ENCODE data around the gene CLEC2A.
"Not testable (repeated sequence)": the region's sequence is repeated elsewhere in the genome, so short reads cannot be mapped to it uniquely, and the experiment has no call there.

Gene CLEC2A, protein sequence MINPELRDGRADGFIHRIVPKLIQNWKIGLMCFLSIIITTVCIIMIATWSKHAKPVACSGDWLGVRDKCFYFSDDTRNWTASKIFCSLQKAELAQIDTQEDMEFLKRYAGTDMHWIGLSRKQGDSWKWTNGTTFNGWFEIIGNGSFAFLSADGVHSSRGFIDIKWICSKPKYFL

DNA sequence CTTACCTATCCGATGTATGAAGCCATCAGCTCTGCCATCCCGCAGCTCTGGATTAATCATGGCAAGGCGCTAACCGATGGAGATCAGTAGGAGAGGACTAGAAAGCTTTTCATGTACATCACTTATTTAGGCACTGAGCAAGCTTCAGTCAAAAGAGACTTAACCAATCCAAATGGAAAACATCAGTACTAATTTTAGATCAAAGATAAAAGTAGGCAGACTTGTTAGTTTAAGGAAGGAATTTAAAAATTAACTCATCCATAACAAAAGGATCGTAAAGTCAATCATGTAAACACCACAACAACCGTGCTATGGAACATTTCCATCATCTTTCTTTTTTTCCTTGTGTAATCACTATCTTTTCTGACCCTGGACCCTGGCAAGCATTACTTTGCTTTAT lies at the start of gene CLEC2A:
TSS of gene CLEC2A (minus strand) at position 101 of the 400 bp plus-strand sequence. CDS start at position 60, 41 bp downstream.
- TF ChIP-seq, protein P1, sequence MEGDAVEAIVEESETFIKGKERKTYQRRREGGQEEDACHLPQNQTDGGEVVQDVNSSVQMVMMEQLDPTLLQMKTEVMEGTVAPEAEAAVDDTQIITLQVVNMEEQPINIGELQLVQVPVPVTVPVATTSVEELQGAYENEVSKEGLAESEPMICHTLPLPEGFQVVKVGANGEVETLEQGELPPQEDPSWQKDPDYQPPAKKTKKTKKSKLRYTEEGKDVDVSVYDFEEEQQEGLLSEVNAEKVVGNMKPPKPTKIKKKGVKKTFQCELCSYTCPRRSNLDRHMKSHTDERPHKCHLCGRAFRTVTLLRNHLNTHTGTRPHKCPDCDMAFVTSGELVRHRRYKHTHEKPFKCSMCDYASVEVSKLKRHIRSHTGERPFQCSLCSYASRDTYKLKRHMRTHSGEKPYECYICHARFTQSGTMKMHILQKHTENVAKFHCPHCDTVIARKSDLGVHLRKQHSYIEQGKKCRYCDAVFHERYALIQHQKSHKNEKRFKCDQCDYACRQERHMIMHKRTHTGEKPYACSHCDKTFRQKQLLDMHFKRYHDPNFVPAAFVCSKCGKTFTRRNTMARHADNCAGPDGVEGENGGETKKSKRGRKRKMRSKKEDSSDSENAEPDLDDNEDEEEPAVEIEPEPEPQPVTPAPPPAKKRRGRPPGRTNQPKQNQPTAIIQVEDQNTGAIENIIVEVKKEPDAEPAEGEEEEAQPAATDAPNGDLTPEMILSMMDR (IDR thresholded peaks at IDR 0.05; ENCODE audit: extremely low read depth, insufficient read depth, missing control alignments), result no peak
- DNase-seq (ENCODE audit: low spot score), result no peak
- in situ Hi-C loops (cut with MboI; ENCODE audit: low pct_unique_long_range_greater_than_20kb, low sequenced_read_pairs, unreplicated experiment), result no loop called here

DNA sequence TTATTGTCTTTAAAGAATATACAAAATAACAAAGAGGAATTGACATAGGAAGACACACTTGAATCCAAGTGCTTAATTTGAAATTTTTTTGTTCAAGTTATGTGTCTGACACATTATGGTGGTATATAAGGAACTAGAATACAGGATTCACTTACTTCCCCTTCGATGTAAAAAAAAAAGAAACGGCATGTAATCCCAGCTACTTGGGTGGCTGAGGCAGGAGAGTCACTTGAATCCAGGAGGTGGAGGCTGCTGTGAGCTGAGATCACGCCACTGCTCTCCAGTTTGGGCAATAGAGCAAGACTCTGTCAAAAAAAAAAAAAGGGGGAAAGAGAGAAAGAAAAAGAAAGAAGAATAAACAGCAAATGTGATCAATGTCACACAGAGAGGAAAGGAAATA lies 48.0 kb upstream of the CLEC2A start:
- in situ Hi-C loops (cut with MboI; ENCODE audit: low pct_unique_long_range_greater_than_20kb, low sequenced_read_pairs, unreplicated experiment), result no loop called here
- TF ChIP-seq, protein P1 (IDR thresholded peaks at IDR 0.05; ENCODE audit: extremely low read depth, insufficient read depth, missing control alignments), result no peak
- DNase-seq (ENCODE audit: low spot score), result no peak

DNA sequence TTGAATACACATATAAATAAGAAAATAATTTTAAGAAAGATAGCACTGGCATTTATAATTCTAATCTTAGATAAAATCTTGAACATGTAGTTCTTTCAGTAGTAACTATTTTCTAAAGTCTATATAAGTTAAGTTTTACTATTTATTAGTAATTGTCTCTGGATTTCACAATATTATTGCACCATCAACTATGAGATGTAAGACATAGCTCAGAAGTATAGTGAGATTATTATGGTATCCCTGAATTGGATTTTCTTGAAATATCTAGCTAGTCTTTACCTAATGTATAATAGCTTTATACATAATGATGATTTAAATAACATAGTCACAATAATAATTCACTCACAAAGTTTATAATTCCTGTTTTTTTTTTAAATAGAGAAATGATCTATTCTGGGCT lies 45.7 kb upstream of the CLEC2A start:
- TF ChIP-seq, protein P1 (IDR thresholded peaks at IDR 0.05; ENCODE audit: extremely low read depth, insufficient read depth, missing control alignments), result no peak
- DNase-seq (ENCODE audit: low spot score), result no peak
- in situ Hi-C loops (cut with MboI; ENCODE audit: low pct_unique_long_range_greater_than_20kb, low sequenced_read_pairs, unreplicated experiment), result no loop called here

DNA sequence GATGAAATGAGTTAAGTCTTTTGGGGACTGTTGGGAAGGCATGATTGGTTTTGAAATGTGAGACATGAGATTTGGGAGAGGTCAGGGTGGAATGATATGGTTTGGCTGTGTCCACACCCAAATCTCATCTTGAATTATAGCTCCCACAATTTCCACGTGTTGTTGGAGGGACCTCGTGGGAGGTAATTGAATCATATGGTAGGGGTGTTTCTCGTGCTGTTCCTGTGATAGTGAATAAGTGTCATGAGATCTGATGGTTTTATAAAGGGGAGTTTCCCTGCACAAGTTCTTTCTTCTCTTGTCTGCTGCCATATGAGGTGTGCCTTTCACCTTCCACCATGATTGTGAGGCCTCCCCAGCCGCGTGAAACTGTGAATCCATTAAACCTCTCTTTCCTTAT lies 44.5 kb upstream of the CLEC2A start:
- in situ Hi-C loops (cut with MboI; ENCODE audit: low pct_unique_long_range_greater_than_20kb, low sequenced_read_pairs, unreplicated experiment); DNase-seq (ENCODE audit: low spot score): not testable (repeated sequence)

DNA sequence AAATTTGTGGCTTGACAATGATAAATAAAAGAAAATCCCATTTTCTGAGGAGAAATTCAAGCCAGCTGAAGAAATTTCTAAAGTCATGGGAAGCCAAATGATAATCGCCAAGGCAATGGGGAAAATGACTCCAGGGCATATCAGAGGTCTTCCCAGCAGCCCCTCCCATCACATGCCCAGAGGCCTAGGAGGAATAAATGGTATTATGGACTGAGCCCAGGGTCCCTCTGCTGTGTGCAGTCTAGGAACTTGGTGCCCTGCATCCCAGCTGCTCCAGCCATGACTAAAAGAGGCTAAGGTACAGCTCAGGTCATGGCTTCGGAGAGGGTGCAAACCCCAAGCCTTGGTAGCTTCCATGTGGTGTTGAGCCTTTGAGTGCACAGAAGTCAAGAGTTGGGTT lies 43.4 kb upstream of the CLEC2A start:
- TF ChIP-seq, protein P1 (IDR thresholded peaks at IDR 0.05; ENCODE audit: extremely low read depth, insufficient read depth, missing control alignments), result no peak
- DNase-seq (ENCODE audit: low spot score), result no peak
- in situ Hi-C loops (cut with MboI; ENCODE audit: low pct_unique_long_range_greater_than_20kb, low sequenced_read_pairs, unreplicated experiment), result no loop called here

DNA sequence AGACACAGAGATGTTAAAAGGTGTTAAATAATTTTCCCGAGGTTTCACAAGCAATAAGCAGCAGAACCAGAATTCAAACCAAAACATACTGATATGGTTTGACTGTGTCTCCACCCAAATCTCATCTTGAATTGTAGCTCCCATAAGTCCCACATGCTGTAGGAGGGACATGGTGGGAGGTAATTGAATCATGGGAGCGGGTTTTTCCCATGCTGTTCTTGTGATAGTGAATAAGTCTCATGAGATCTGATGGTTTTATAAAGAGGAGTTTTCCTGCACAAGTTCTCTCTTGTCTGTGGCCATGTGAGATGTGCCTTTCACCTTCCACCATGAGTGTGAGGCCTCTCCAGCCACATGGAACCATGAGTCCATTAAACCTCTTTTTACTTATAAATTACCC lies 42.6 kb upstream of the CLEC2A start:
- DNase-seq (ENCODE audit: low spot score); in situ Hi-C loops (cut with MboI; ENCODE audit: low pct_unique_long_range_greater_than_20kb, low sequenced_read_pairs, unreplicated experiment): not testable (repeated sequence)

DNA sequence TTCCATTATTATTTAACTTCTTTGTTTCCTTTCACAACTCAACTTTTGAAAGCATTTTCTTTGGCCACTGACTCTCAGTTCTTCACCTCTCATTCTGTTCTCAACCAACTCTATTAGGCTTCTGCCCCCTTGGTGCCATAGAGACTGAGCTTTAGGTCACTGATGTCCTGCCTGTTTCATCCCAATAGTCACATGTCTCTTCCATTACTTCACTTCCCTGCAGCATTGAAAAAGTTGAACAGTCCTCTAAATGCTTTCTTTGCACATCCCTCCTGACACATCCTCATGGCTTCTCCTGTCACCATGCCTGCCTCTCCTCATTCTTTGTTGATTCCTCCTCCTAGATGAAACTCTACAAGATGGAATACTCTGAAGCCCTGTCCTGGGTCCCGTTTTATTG lies 41.8 kb upstream of the CLEC2A start:
- DNase-seq (ENCODE audit: low spot score), result no peak
- TF ChIP-seq, protein P1 (IDR thresholded peaks at IDR 0.05; ENCODE audit: extremely low read depth, insufficient read depth, missing control alignments), result no peak
- in situ Hi-C loops (cut with MboI; ENCODE audit: low pct_unique_long_range_greater_than_20kb, low sequenced_read_pairs, unreplicated experiment), result no loop called here

DNA sequence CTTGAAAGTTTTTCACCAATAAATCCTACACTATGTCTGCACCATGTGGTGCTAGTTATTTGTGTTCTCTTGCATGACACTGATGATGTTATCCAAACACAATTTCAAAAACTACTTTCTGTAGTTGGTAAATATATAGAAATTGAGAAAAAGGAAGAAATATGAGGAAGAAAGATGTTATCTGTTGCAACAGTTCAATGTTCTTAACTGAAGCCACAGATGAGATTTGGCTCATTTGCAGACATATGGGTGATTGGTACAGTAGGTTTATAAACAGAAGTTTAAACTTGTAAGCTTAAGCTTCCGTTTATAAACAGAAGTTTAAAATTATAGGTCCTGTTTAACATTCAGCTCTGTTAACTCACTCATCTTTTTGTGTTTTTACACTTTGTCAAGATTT lies 39.0 kb upstream of the CLEC2A start, which contains the start of gene CLEC12A:
TSS of gene CLEC12A (plus strand) at position 229 of the 400 bp plus-strand sequence. CDS start 188 bp downstream, outside the sequence.
- TF ChIP-seq, protein P1 (IDR thresholded peaks at IDR 0.05; ENCODE audit: extremely low read depth, insufficient read depth, missing control alignments), result no peak
- DNase-seq (ENCODE audit: low spot score), result no peak
- in situ Hi-C loops (cut with MboI; ENCODE audit: low pct_unique_long_range_greater_than_20kb, low sequenced_read_pairs, unreplicated experiment), result no loop called here
